Measurements from ENCODE around the gene EPB41L1.
A peak's percentile ranks its signal among the peaks of the same experiment; 100 is the strongest.

GRCh38 chr20:36235892-36236785 lies 81.6 kb downstream of the EPB41L1 start, which contains the start of gene AAR2:
- no peak; the same call in 1 of the 2 replicates for TF ChIP-seq RAD21 (IDR thresholded peaks at IDR 0.05; ENCODE audit: low read depth)
- 0 out of 2 replicates have a peak, but pooled peaks have one; percentile 28 for TF ChIP-seq EP300 (IDR thresholded peaks at IDR 0.05; ENCODE audit: borderline replicate concordance)
- TF ChIP-seq TCF12 (IDR thresholded peaks at IDR 0.05; ENCODE audit: low read depth): peak; percentile 78
- TF ChIP-seq FOXM1 (IDR thresholded peaks at IDR 0.05; ENCODE audit: borderline replicate concordance, low read depth): no peak
- TF ChIP-seq, protein P1, sequence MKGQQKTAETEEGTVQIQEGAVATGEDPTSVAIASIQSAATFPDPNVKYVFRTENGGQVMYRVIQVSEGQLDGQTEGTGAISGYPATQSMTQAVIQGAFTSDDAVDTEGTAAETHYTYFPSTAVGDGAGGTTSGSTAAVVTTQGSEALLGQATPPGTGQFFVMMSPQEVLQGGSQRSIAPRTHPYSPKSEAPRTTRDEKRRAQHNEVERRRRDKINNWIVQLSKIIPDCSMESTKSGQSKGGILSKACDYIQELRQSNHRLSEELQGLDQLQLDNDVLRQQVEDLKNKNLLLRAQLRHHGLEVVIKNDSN (IDR thresholded peaks at IDR 0.05): peak; percentile 75

Measured in Ishikawa (cell line).